Measurements from ENCODE around the gene THTPA. TPM values are rescaled to one million over a fixed set of nuclear protein-coding genes. Genes with fewer than 3 reads are reported as not detected.
A peak's percentile ranks its signal among the peaks of the same experiment; 100 is the strongest.

Gene THTPA
- total and polyA plus RNA-seq, 2 of the 13 experiments (the other 11 are each of a cell fraction or from before 2014, with no cell fraction given), result 7.4 to 8.7 TPM

GRCh38 chr14:23609411-23610089, 53.5 kb downstream of the THTPA start (continued):
- TF ChIP-seq ZBTB33 (CRISPR knock-in tag; IDR thresholded peaks at IDR 0.05) (peak; percentile 50; the same call in 1 of the 2 replicates), ZGPAT (CRISPR knock-in tag; IDR thresholded peaks at IDR 0.05) (peak; percentile 88), ZNF577 (CRISPR knock-in tag; IDR thresholded peaks at IDR 0.05; ENCODE audit: borderline replicate concordance, low read depth) (0 out of 2 replicates have a peak, but pooled peaks have one; percentile 4), ELF3 (CRISPR knock-in tag; IDR thresholded peaks at IDR 0.05) (peak; percentile 64), IRF2 (CRISPR knock-in tag; IDR thresholded peaks at IDR 0.05) (peak; percentile 88), FOXO1 (CRISPR knock-in tag; IDR thresholded peaks at IDR 0.05) (peak; percentile 69), EED (CRISPR knock-in tag; IDR thresholded peaks at IDR 0.05) (0 out of 2 replicates have a peak, but pooled peaks have one; percentile 50), KDM4B (CRISPR knock-in tag; IDR thresholded peaks at IDR 0.05) (0 out of 2 replicates have a peak, but pooled peaks have one; percentile 22), NFKBIZ (CRISPR knock-in tag; IDR thresholded peaks at IDR 0.05) (peak; percentile 56; the same call in 1 of the 2 replicates)
- TF ChIP-seq, protein P1, sequence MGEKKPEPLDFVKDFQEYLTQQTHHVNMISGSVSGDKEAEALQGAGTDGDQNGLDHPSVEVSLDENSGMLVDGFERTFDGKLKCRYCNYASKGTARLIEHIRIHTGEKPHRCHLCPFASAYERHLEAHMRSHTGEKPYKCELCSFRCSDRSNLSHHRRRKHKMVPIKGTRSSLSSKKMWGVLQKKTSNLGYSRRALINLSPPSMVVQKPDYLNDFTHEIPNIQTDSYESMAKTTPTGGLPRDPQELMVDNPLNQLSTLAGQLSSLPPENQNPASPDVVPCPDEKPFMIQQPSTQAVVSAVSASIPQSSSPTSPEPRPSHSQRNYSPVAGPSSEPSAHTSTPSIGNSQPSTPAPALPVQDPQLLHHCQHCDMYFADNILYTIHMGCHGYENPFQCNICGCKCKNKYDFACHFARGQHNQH (CRISPR knock-in tag; IDR thresholded peaks at IDR 0.05), result peak; percentile 84

Other genes starting within 250 kb of the THTPA start
- 26.6 and 28.1 TPM in 2 replicates for gene BCL2L2, start 249.4 kb upstream of the THTPA start, total RNA-seq (2016; rRNA removed; fragmentation: Illumina TruSeq; extraction: Trizol)
- gene BCL2L2, start 249.4 kb upstream of the THTPA start, polyA plus RNA-seq (2011; rRNA removed), result 49.8 and 58.5 TPM in 2 replicates
- 173 and 233 TPM in 2 replicates for gene PABPN1, start 234.8 kb upstream of the THTPA start, total RNA-seq (2016; rRNA removed; fragmentation: Illumina TruSeq; extraction: Trizol)
- gene PABPN1, start 234.8 kb upstream of the THTPA start, polyA plus RNA-seq (2011; rRNA removed), result 524 and 560 TPM in 2 replicates
- gene SLC22A17, start 203.4 kb upstream of the THTPA start, total RNA-seq (2016; rRNA removed; fragmentation: Illumina TruSeq; extraction: Trizol), result 0.48 and 0.95 TPM in 2 replicates
- 1.1 and 1.8 TPM in 2 replicates for gene SLC22A17, start 203.4 kb upstream of the THTPA start, polyA plus RNA-seq (2011; rRNA removed)
- not detected in 2 replicates for gene EFS, start 191.1 kb upstream of the THTPA start, total RNA-seq (2016; rRNA removed; fragmentation: Illumina TruSeq; extraction: Trizol)
- not detected in 2 replicates for gene EFS, start 191.1 kb upstream of the THTPA start, polyA plus RNA-seq (2011; rRNA removed)
- gene IL25, start 183.5 kb upstream of the THTPA start, total RNA-seq (2016; rRNA removed; fragmentation: Illumina TruSeq; extraction: Trizol), result not detected in 2 replicates
- gene IL25, start 183.5 kb upstream of the THTPA start, polyA plus RNA-seq (2011; rRNA removed), result not detected in 2 replicates
- gene CMTM5, start 179.2 kb upstream of the THTPA start, total RNA-seq (2016; rRNA removed; fragmentation: Illumina TruSeq; extraction: Trizol), result not detected in 2 replicates
- gene CMTM5, start 179.2 kb upstream of the THTPA start, polyA plus RNA-seq (2011; rRNA removed), result not detected in 2 replicates
- gene MYH6, start 148.0 kb upstream of the THTPA start, total RNA-seq (2016; rRNA removed; fragmentation: Illumina TruSeq; extraction: Trizol), result not detected in 2 replicates
- gene MYH6, start 148.0 kb upstream of the THTPA start, polyA plus RNA-seq (2011; rRNA removed), result 0.01 TPM in 1 of 2 replicates, not detected in the other
- gene MYH7, start 120.6 kb upstream of the THTPA start, total RNA-seq (2016; rRNA removed; fragmentation: Illumina TruSeq; extraction: Trizol), result 0.04 TPM in 1 of 2 replicates, not detected in the other
- 0.01 and 0.04 TPM in 2 replicates for gene MYH7, start 120.6 kb upstream of the THTPA start, polyA plus RNA-seq (2011; rRNA removed)
- 216 and 241 TPM in 2 replicates for gene NGDN, start 86.6 kb upstream of the THTPA start, total RNA-seq (2016; rRNA removed; fragmentation: Illumina TruSeq; extraction: Trizol)
- 131 and 154 TPM in 2 replicates for gene NGDN, start 86.6 kb upstream of the THTPA start, polyA plus RNA-seq (2011; rRNA removed)
- 0.44 and 0.49 TPM in 2 replicates for gene ZFHX2, start 4.5 kb upstream of the THTPA start, total RNA-seq (2016; rRNA removed; fragmentation: Illumina TruSeq; extraction: Trizol)
- gene ZFHX2, start 4.5 kb upstream of the THTPA start, polyA plus RNA-seq (2011; rRNA removed), result 0.17 and 0.24 TPM in 2 replicates
- gene AP1G2, start 11.5 kb downstream of the THTPA start, total RNA-seq (2016; rRNA removed; fragmentation: Illumina TruSeq; extraction: Trizol), result 39.4 and 96.9 TPM in 2 replicates
- gene AP1G2, start 11.5 kb downstream of the THTPA start, polyA plus RNA-seq (2011; rRNA removed), result 611 and 685 TPM in 2 replicates
- 0.14 and 0.22 TPM in 2 replicates for gene JPH4, start 22.5 kb downstream of the THTPA start, total RNA-seq (2016; rRNA removed; fragmentation: Illumina TruSeq; extraction: Trizol)
- 0.08 and 0.16 TPM in 2 replicates for gene JPH4, start 22.5 kb downstream of the THTPA start, polyA plus RNA-seq (2011; rRNA removed)
- gene DHRS2, start 80.1 kb downstream of the THTPA start, total RNA-seq (2016; rRNA removed; fragmentation: Illumina TruSeq; extraction: Trizol), result 2,867 and 3,021 TPM in 2 replicates
- gene DHRS2, start 80.1 kb downstream of the THTPA start, polyA plus RNA-seq (2011; rRNA removed), result 1,596 and 1,621 TPM in 2 replicates

Measured in HepG2 (cell line).